ENCODE data around the gene ZCCHC7. TPM values are rescaled to one million over a fixed set of nuclear protein-coding genes. Genes with fewer than 3 reads are reported as not detected.
"Not testable (repeated sequence)": the region's sequence is repeated elsewhere in the genome, so short reads cannot be mapped to it uniquely, and the experiment has no call there.

The ZCCHC7 gene
- total RNA-seq, 1 donor, result 25.0 TPM

- H3K4me3 ChIP-seq (ENCODE audit: low read depth, low read length), result no peak overlapping the region
- TF ChIP-seq CTCF (IDR thresholded peaks at IDR 0.05; ENCODE audit: insufficient read depth, low read depth, low read length), result no peak
- peak; percentile 63 for DNase-seq (ENCODE audit: low read depth)
Measured at GRCh38 chr9:37156781-37157356, 36.5 kb downstream of the ZCCHC7 start.

DNA sequence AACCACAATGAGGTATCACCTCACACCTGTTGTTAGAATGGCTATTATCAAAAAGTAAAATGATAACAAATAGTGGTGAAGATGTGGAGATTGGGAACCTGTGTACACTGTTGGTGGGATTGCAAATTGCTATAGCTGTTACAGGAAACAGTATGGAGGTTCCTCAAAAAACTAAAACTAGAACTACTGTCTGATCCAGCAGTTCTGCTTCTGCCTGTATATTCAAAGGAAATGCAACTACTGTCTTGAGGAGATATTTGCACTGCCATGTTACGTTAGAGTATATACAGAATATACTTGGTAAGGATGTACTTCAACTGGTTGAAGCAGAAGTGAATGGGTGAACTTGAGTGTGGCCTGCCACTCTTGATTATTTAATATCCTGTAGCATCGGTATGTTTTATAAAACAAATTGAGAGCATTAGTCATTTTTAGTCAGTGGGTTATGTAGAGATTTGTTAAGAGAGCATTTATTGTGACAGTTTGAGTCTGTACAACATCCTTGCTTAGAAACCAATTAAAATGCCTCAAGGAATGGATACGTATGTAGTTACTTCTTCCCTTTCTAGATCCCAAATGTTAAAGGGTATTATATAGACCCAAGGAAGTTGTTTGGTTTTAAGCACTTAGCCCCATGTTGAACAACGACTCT is 37.5 kb downstream of the ZCCHC7 start:
- no peak for DNase-seq (ENCODE audit: low read depth)
- TF ChIP-seq CTCF (IDR thresholded peaks at IDR 0.05; ENCODE audit: insufficient read depth, low read depth, low read length), result no peak
- no peak overlapping the region for H3K4me3 ChIP-seq (ENCODE audit: low read depth, low read length)

DNA sequence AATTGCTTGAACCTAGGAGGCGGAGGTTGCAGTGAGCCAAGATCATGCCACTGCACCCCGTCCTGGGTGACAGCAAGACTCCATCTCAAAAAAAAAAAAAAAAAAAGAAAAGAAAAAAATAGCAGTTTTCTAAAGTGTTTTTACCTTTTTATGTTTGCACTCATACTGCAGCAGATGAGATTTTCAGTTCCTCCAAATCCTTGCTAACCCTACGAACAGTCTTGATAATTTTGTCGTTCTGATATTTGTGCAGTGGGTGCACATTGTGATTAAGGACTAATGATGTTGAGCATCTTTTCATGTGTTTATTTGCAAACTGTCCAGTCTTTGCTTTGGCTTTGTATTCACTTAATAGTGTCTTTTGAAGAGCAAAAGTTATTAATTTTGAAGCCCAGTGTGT is 42.9 kb downstream of the ZCCHC7 start:
- no peak for TF ChIP-seq CTCF (IDR thresholded peaks at IDR 0.05; ENCODE audit: insufficient read depth, low read depth, low read length)
- no peak for DNase-seq (ENCODE audit: low read depth)
- no peak overlapping the region for H3K4me3 ChIP-seq (ENCODE audit: low read depth, low read length)

DNA sequence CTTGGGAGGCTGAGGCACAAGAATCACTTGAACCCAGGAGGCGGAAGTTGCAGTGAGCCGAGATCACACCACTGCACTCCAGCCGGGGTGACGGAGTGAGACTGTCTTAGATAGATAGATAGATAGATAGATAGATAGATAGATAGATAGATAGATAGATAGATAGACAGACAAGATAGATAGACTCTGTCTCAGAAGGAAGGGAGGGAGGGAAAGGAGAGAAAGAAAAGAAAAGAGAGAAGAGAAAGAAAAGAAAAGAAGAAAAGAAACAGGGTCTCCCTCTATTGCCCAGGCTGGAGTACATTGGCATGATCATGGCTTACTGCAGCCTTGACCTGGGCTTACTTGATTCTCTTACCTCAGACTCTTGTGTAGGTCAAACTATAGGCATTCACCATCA is 44.0 kb downstream of the ZCCHC7 start:
- not testable (repeated sequence) for DNase-seq (ENCODE audit: low read depth); H3K4me3 ChIP-seq (ENCODE audit: low read depth, low read length)

- no peak for DNase-seq (ENCODE audit: low read depth)
Measured at GRCh38 chr9:37165644-37166043, 45.3 kb downstream of the ZCCHC7 start.

GRCh38 chr9:37167456-37168047 is 47.2 kb downstream of the ZCCHC7 start:
- H3K4me3 ChIP-seq (ENCODE audit: low read depth, low read length), result no peak overlapping the region
- peak; percentile 10 for DNase-seq (ENCODE audit: low read depth)
- TF ChIP-seq CTCF (IDR thresholded peaks at IDR 0.05; ENCODE audit: insufficient read depth, low read depth, low read length), result no peak

More at GRCh38 chr9:37165644-37166043, 45.3 kb downstream of the ZCCHC7 start:
- no peak for TF ChIP-seq CTCF (IDR thresholded peaks at IDR 0.05; ENCODE audit: insufficient read depth, low read depth, low read length)
- H3K4me3 ChIP-seq (ENCODE audit: low read depth, low read length), result no peak overlapping the region

DNA sequence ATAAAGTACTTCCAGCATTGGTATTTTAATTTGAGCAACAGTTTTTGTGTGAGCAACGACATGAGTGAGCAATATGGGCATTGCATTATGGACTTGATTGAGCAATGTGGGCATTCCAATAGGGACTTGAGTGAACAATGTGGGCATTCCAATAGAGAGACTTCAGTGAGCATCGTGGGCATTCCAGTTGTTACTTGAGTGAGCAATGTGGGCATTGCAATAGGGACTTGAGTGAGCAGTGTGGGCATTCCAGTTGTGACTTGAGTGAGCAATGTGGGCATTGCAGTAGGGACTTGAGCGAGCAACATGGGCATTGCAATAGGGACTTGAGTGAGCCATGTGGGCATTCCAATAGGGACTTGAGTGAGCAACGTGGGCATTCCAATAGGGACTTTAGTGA is 52.2 kb downstream of the ZCCHC7 start:
- no peak for DNase-seq (ENCODE audit: low read depth)
- TF ChIP-seq CTCF (IDR thresholded peaks at IDR 0.05; ENCODE audit: insufficient read depth, low read depth, low read length), result no peak
- no peak overlapping the region for H3K4me3 ChIP-seq (ENCODE audit: low read depth, low read length)

Measured in fibroblast of villous mesenchyme (primary cell).